ENCODE measurements around the gene IBA57.
"Not testable (repeated sequence)": the region's sequence is repeated elsewhere in the genome, so short reads cannot be mapped to it uniquely, and the experiment has no call there.

The IBA57 gene

DNA sequence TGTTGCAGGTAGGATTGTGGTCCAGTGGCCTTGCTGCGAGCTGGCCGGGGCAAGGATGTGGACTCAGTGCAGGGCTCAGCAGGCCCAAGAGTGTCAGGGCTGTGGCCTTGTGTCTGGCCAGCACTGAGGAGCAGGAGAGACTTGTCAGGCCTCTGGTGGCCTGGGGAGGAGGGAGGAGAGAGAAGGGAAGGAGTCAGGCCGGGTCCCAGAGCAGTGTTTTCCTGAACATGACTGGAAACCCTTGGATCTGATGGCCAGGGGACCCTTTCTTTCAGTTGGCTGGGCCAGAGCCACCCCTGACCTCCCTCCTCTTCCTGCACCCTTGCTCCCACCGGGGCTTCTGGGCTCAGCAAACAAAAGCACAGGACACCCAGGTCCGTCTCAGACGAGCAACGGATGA is 5.1 kb downstream of the IBA57 start:
- DNase-seq (ENCODE audit: low read depth in 1 of 2, low spot score in 1 of 2), result no peak

DNA sequence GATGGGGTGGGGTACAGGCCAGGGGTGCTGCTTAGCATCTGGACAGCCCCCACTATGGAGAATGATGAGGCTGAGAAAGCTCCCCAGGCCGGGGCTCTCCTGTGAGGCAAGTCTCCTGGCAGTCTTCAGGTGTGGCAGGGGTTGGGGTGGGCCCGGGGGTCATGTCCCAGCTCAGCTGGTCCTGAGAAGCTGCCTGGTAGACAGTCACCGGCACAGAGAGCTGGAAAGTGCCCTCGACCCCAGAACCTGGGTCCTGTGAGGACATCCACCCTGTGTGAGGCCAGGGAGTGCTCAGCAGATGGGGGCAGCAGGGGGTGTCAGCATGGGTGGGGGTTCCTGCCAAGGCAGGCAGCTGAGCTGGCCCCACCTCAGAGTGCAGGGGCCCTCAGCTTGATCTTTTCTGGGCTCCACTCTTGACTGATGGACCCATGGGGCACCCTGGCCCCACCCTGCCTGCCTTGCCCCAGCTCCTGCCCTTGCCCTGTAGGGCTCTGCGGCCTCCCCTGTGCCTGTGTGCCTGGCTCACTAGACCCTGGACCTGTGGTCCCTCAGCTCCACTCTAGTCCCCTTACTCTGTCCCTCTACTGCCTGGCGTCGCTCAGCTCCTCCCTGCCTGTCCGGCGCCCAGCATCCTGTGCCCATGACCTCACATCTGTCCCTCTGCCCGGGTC is 5.8 kb downstream of the IBA57 start:
- DNase-seq (ENCODE audit: low read depth in 1 of 2, low spot score in 1 of 2), result no peak

DNA sequence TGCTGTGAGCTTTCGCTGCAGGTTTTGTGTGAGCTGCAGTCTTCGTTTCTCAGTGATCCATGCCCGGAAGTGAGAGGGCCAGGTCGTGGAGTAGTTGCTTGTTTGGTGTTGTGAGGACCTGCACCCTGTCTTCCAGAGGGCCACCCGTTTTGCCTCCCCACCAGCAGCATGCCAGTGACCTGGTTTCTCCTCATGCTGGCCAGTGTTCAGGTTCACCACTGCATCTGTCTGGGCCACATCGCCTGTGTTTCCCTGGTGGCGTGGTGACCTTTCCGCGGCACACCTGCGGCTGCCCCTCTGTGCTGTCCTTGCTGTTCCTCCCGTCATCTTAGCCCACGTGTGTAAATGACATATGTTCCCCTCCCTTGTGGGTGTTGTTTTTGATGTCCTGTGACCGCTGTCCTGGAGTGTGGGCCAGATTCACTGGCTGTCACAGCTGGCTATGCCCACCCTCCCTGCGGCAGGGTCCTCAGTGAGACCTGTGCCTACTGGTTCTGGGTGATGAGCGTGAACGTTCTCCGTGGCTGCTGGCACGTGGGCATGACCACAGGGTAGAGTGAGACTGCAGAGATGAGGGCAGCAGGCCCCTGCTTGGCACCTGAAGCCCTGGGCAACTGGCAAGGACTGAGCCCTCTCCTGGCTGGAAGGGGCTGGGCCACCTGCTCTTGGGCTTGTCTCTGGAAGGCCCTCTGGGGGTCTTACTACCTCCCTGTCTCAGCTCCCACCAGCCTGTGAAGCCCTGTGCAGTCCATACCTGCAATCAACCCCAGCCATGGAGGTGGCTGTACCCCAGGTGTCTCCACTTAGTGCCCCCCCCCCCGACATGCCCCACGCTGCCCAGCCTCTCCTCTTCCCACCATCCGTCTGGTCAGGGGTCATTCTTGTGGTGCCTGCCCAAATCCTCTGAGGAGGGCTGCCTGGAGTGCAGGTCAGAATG is 7.3 kb downstream of the IBA57 start:
- no peak for DNase-seq (ENCODE audit: low read depth in 1 of 2, low spot score in 1 of 2)

DNA sequence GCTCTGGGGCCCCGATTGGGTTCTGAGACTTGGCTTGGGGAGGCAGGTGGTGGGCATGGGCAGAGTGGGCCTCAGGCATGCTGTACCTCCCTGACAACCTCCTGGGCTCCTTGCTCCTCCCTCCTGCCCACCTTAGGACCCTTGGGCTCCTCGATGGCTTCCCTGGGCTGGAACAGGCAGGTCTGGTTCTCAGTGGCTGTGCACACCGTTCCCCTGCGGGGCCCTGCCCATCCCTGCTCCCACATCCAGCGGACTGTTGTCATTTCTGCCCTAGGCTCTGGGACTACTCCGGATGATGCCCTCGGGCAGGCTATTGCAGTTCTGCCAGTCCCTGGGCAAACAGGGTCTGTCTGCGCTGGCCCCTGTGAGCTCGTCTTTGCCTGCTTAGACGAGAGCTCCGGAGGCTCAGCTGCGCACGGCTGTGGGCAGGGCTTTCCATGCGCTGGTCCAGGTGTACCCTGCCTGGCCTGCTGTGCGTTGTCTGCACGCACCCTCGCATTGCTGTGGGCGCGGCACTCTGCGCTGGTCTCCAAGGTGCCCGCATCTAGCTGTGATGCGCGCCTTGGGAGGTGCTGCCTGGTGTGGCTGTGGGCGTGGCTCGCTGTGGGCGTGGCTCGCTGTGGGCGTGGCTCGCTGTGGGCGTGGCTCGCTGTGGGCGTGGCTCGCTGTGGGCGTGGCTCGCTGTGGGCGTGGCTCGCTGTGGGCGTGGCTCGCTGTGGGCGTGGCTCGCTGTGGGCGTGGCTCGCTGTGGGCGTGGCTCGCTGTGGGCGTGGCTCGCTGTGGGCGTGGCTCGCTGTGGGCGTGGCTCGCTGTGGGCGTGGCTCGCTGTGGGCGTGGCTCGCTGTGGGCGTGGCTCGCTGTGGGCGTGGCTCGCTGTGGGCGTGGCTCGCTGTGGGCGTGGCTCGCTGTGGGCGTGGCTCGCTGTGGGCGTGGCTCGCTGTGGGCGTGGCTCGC is 8.2 kb downstream of the IBA57 start:
- not testable (repeated sequence) for DNase-seq (ENCODE audit: low read depth in 1 of 2, low spot score in 1 of 2)

DNA sequence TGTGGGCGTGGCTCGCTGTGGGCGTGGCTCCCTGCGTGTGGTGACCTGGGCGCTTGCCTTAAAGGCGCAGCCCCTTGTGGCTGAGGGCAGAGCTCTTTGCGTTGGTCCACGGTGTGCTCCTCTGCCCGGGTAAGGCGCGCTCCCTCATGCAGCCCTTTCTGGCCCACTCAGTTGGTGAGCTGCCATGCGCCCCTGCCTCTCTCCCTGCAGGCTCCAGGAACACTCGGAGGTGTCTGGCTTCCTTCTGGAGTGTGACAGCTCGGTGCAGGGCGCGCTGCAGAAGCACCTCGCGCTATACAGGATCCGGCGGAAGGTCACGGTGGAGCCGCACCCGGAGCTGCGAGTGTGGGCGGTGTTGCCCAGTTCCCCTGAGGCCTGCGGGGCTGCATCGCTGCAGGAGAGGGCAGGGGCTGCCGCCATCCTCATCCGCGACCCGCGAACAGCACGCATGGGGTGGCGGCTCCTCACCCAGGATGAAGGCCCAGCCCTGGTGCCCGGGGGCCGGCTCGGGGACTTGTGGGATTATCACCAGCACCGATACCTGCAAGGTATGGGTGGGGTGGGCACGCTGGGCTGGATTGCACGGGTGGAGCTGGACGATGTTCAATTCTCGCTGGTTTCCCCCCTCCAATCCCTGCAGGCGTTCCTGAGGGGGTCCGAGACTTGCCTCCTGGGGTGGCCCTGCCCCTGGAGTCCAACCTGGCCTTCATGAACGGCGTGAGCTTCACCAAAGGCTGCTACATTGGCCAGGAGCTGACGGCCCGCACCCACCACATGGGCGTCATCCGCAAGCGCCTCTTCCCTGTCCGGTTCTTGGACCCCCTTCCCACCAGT is 9.1 kb downstream of the IBA57 start:
- no peak for DNase-seq (ENCODE audit: low read depth in 1 of 2, low spot score in 1 of 2)

DNA sequence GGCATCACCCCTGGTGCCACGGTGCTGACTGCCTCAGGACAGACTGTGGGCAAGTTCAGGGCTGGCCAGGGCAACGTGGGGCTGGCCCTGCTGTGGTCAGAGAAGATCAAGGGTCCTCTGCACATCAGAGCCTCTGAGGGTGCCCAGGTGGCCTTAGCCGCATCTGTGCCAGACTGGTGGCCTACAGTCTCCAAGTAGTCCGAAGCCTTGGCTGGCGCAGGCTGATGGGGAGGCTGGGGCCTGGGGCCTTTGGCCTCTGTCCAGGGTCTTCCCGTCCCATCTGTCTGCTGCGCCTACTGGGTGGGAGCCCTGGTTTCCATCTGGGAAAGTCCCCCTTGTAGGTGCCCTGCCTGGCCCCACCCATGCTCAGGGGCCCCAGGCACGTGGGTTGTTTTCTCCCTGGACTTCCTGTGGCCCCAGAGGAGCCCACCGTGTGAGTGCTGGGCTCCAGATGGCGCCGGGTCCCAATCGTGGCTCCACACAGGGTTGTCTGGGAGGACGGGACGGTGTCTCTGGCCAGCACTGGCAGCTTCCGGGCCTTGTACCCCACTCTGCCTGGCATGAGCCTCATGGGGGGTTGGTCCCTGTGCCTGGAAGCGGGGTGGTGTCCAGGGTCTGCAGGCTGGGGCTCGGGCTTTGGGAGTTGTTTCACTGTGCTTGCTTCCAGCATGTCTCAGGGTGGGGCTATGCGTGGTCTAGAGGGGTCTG is 9.9 kb downstream of the IBA57 start:
- DNase-seq (ENCODE audit: low read depth in 1 of 2, low spot score in 1 of 2), result no peak

DNA sequence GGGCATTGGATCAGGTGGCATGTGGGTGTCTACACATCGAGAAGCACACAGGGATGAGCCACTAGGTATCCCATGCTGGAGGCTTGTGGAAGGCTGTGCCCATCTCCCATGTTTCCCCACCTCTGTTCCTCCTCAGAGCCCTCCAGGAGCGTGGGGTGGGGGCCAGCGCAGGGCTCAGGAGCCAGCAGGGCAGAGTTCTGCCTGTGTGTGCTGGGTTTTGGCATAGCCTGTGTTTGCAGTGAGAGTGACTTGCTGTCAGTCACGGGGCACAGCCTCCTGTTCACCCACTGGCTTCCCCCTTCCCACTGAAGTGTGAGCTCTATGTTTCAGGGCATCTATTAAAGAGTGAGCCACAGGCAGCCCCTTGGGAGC is 10.4 kb downstream of the IBA57 start:
- DNase-seq (ENCODE audit: low read depth in 1 of 2, low spot score in 1 of 2), result no peak

DNA sequence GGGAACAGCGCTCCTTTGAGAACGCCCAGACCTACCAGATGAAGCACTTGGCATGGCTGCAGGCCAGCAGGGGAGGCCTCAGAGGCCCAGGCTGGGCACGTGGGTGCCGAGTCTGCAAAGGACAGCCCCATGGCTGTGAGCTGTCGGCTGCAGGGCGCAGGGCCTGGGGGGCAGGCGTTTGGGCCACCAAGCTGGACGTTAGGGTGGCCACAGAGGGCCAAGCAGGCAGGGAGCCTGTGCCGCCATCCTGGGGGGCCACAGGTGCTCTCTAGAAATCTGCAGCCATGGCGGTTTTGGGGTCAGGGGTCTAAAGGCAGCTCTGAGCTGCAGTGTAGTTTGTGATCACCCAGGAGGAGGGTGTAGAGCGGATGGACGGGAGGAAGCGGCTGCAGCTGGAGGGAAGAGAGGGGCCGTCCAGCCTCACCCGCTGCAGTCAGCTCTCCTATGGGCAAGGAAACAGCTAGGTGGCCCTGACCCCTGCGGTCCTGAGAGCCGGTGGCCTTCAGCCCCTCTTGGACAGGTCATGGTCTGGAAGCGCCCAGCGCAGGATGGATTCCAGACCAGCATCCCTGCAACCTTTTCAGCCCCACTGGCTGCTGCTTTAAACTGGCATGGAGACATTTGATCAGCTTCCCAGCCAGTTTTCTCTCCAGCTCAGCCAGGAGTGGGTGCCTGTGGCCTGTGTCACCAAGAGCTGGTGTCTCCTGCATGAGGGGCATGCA is 11.0 kb downstream of the IBA57 start:
- no peak for DNase-seq (ENCODE audit: low read depth in 1 of 2, low spot score in 1 of 2)

DNA sequence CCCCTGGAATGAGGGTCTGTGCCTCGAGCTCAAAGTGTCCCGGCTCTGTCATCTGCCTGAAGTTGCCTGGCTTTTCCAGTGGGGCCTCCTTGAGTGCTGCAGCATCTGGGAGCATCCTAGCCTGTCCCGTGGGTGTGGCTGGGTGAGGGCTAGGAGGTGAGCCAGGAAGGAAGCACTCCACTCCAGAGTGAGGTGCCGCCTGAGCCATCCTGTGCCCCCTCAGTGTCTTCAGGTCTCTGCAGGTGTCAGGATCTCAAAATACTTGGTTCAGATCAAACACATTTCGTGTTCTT is 11.5 kb downstream of the IBA57 start:
- no peak for DNase-seq (ENCODE audit: low read depth in 1 of 2, low spot score in 1 of 2)

DNA sequence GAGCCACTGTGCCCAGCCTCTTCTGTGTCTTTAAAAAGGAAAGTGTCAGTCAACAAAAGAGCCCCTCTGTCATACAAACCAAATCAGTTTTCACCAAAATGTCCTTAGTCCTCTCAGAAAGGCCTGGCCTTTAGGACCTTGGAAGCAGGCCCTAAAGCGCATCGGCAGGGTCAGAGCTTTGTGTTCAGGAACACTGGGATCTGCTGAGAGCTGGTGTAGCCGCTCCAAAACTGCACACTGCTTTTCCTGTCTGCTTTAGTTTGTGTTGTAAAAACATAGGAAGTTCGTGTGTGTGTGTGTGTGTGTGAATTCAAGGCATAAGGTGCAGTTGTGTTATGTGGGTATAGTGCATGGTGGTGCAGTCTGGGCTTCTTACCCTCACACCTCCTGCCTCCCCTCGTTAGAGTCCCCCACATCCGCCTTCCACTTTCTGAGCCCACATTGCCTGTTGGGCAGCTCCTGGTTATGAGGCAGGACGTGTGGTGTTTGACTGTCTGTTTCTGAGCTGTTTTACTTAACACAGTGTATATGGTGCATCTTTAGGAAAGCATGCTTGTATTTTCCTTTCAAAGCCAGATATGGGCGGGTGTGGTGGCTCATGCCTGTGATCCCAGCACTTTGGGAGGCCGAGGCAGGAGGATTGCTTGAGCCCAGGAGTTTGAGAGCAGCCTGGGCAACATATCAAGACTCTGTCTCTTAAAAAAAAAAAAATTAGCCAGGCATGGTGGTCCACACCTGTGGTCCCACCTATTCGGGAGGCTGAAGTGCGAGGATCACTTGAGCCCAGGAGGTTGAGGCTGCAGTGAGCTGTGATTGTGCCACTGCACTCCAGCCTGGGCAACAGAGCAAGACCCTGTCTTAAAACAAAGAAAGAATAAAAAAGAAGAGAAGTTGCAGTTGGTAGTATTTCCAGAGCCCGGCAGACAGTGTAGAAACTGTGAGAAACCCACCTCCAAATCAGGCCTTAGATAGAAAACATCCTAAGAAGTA is 12.4 kb downstream of the IBA57 start:
- no peak for DNase-seq (ENCODE audit: low read depth in 1 of 2, low spot score in 1 of 2)

DNA sequence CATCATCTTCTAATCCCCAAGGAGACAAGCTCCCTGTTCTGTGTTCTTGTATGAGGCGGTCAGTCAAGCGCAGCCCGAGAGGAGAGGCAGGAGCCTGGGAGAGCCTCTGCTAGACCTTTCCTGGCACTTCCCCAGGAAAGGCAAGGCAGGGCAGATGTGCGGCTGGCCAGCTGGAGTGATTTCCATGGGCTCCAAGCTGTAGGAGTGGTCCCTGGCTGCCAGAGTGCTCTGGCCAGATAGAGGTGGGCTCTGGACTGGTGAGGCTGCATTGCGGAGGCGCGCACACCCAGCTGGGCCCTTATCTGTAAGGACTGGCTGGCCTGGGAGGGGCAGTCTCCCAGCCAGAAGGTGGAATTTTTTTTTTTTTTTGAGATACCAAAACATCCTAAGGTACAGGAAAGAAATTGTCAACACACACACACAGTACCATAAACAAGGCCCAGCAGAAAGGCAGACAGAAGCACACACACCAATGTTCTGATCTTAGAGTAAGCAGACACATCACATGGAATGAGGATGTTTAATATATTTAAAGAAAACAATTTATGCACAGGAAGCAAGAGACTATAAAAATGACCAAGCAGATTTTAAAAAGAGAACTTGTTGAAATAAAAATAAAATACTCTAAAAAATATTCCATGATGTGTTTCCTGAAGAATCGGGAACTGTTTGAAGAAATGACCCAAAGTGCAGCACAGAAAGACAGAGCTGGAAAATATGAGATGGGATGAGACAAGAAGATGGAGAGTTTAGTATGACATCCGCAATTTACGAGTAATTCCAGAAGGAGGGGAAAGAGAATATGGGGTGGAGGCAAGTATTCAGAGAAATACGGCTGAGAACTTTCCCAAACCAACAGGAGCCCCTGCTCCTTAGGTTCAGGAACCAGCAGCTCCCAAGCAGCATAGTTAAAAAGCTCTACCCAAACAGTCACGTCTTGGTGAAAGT is 13.4 kb downstream of the IBA57 start:
- no peak for DNase-seq (ENCODE audit: low read depth in 1 of 2, low spot score in 1 of 2)

DNA sequence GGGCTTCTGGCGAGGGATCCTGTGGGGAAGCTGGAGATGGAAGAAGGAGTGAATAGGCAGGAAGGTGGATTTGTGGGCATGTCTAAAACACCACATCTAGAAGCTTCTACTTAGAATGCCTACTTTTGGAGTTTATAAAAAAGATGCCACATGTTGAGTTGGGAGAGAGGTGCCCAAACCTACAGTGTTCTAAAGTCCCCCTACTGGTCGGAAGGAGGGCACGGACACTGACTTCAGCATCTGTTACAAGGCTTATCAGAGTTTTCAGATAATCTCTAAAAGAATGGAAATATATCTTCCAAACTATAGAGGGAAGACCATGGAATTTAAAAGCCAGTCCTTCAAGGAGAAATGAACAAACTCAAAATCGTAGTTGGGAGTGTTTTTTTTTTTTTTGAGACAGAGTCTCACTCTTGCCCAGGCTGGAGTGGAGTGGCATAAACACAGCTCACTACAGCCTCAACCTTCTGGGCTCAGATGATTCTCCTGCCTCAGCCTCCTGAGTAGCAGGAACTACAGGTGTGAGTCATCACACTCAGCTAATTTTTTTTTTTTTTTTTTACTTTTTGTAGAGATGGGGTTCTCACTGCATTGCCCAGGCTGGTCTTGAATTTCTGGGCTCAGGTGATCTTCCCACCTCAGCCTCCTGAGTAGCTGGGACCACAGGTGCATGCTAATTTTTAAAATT is 14.8 kb downstream of the IBA57 start:
- DNase-seq (ENCODE audit: low read depth in 1 of 2, low spot score in 1 of 2), result no peak

DNA sequence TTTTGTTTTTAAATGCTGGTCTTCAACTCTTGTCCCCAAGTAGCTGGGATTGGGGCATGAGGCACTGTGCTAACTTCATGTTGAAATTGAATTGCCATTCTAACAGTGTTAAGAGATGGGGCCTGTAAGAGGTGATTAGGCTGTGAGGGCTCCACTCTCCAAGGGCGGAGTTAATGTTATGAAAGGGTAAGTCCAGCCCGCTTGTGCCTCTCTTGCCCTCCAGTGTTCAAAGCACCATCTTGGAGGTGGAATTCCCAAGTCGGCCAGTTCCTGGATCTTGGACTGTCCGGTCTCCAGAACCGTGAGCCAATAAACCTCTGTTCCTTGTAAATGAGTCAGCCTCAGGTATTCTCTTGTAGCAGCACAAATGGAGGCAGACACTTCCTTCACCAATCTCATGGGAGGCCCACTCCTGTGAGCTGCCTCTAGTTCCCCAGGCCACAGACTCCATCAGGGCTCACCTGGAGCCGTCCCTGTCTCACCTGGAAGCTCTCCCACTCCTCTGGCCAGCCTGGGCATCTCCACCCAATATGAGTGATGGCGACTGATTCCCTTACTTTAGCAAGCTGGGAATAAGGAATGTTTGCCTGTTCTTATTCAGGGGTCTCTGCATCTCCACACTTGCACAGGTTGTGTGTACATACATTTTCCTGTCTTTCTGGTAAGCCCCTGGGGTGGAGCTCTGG is 15.5 kb downstream of the IBA57 start:
- DNase-seq (ENCODE audit: low read depth in 1 of 2, low spot score in 1 of 2), result no peak

DNA sequence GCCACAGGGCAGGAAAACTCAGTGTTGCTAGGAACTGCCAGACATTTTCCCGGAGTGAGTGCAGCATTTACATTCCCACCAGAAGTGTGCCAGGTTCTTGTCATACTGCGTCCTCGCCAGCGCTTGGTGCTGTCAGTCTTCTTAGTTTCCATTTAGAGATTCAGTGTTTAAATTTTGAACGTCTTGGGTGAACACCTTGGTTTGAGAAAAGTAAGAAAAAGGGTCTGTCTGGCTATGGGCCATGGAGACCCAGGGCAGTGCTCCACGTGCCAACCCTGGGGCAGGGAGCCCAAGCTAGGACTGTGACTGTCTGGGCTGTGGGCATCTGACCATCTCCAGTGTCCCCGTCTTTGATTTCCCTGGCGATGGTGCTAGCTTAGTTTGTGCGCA is 16.0 kb downstream of the IBA57 start:
- DNase-seq (ENCODE audit: low read depth in 1 of 2, low spot score in 1 of 2), result no peak

DNA sequence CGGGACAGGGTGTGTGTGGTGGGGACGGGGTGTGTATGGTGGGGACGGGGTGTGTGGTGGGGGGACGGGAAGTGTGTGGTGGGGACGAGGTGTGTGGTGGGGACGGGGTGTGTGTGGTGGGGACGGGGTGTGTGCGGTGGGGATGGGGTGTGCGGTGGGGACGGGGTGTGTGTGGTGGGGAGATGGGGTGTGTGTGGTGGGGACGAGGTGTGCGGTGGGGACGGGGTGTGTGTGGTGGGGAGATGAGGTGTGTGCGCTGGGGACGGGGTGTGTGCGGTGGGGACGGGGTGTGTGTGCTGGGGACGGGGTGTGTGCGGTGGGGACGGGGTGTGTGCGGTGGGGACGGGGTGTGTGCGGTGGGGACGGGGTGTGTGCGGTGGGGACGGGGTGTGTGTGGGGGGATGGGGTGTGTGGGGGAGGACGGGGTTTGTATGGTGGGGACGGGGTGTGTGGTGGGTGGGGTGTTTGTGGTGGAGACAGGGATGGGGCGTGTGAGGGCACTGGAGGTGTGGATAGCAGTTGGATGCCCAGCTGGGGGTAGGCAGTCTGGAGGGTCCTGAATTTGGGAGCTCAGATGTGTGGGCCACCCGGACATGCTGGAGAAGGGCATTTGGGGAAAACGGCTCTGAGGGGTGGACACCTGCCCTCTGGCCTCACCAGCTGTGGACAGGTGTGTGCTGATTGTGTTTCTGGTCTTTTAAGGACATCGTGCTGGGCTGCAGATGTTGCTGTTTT is 16.9 kb downstream of the IBA57 start:
- no peak for DNase-seq (ENCODE audit: low read depth in 1 of 2, low spot score in 1 of 2)

Data from activated CD4-positive, alpha-beta T cell treated with anti-CD3 and anti-CD28 coated beads, Interleukin-2, amount 50 U/mL, for 24 hours (primary cell).